ENCODE data around the gene MVB12A. TPM values are rescaled to one million over a fixed set of nuclear protein-coding genes. Genes with fewer than 3 reads are reported as not detected.

The MVB12A gene
- total and polyA plus RNA-seq, 9 of the 15 experiments (the other 6 are each of a cell fraction or from before 2014, with no cell fraction given) = 1.2 to 46.2 (median 22.4) TPM

GRCh38 chr19:17390665-17391370, 29.0 kb upstream of the MVB12A start (continued):
- TF ChIP-seq SUPT5H (IDR thresholded peaks at IDR 0.05) (0 out of 2 replicates have a peak, but pooled peaks have one; percentile 18), ZFP1 (CRISPR knock-in tag; IDR thresholded peaks at IDR 0.05) (no peak), TBL1XR1 (IDR thresholded peaks at IDR 0.05; ENCODE audit: low read length in 2 of 2) (peak in 1 of 2 experiments; percentile 45; a peak in 1 of 4 replicates), SMARCA4 (IDR thresholded peaks at IDR 0.05) (0 out of 2 replicates have a peak, but pooled peaks have one; percentile 20), ZNF174 (CRISPR knock-in tag; IDR thresholded peaks at IDR 0.05) (no peak), MAZ (CRISPR knock-in tag; conservative IDR thresholded peaks at IDR 0.05 in 1 of 2, IDR thresholded peaks at IDR 0.05 in 1 of 2) (peak; percentile 92 to 94), RBM14 (IDR thresholded peaks at IDR 0.05; ENCODE audit: borderline replicate concordance, insufficient read depth, low read depth, low read length) (no peak), ZBTB9 (CRISPR knock-in tag; IDR thresholded peaks at IDR 0.05) (0 out of 2 replicates have a peak, but pooled peaks have one; percentile 48), ZC3H8 (IDR thresholded peaks at IDR 0.05) (no peak), SRSF1 (IDR thresholded peaks at IDR 0.05; ENCODE audit: low read depth, low read length) (no peak), ELK3 (CRISPR knock-in tag; IDR thresholded peaks at IDR 0.05) (no peak), EGR1 (conservative IDR thresholded peaks at IDR 0.05) (no peak), MCM5 (IDR thresholded peaks at IDR 0.05; ENCODE audit: low read depth) (no peak), NBN (IDR thresholded peaks at IDR 0.05; ENCODE audit: low read depth) (0 out of 2 replicates have a peak, but pooled peaks have one; percentile 54), PKNOX1 (IDR thresholded peaks at IDR 0.05) (peak; percentile 73), ZBTB17 (CRISPR knock-in tag; IDR thresholded peaks at IDR 0.05) (no peak), XRCC3 (IDR thresholded peaks at IDR 0.05) (no peak), ATF7 (IDR thresholded peaks at IDR 0.05) (peak; percentile 61; the same call in 1 of the 2 replicates), KDM2B (CRISPR knock-in tag; IDR thresholded peaks at IDR 0.05) (no peak), FIP1L1 (IDR thresholded peaks at IDR 0.05; ENCODE audit: low read depth, low read length, poor library complexity, severe bottlenecking) (peak; percentile 54), FOXO4 (CRISPR knock-in tag; IDR thresholded peaks at IDR 0.05) (no peak), ELF4 (CRISPR knock-in tag; IDR thresholded peaks at IDR 0.05) (0 out of 2 replicates have a peak, but pooled peaks have one; percentile 24), SMAD1 (IDR thresholded peaks at IDR 0.05; ENCODE audit: low read depth, low read length, partially characterized antibody) (no peak), ZNF280B (CRISPR knock-in tag; IDR thresholded peaks at IDR 0.05) (no peak)
